ENCODE data around the gene ACTN1. TPM values are rescaled to one million over a fixed set of nuclear protein-coding genes. Genes with fewer than 3 reads are reported as not detected.

Gene ACTN1
- total RNA-seq, 1 experiment from 2014 or later: 212 TPM

DNA sequence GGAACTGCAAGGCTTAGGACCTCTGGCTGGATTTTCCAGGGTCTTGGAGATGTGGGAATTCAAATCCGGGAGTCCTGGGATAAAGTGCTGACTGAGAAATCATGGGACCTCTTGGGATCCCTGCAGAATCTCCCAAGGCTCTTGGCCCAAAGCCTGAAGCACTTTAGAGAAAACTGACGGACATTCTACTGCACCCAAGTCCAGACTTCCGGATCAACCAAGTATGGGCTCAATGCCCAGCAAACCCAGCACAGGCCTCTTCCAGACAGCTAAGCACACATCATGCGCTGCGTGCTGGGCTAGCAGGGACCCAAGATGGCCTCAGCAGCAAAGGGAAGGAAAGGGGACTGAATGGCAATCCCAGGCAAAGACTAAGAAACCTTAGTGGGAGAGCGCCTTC, 85.0 kb downstream of the ACTN1 start:
- no peak overlapping the region for H3K27ac ChIP-seq (ENCODE audit: low read length)
- peaks cover 6% of the 10 kb centered on the region for H3K36me3 ChIP-seq (ENCODE audit: control insufficient read depth, insufficient read depth, low read length)
- no TSS peak for BruUV-seq (replicated peaks)
- CTCF ChIA-PET: interaction anchor here (0.7 kb wide), 1 partner anchor 957 kb away, joined by 8 read pairs; no protein-coding TSS in a partner anchor
- ATAC-seq: no peak
- H3K4me3 ChIP-seq (ENCODE audit: low read depth in 2 of 2, low read length in 2 of 2): no peak overlapping the region
- POLR2A ChIA-PET: no interaction called here
- in situ Hi-C loops (cut with HindIII; ENCODE audit: low pct_unique_long_range_greater_than_20kb, low sequenced_read_pairs): no loop called here
- DNase-seq (ENCODE audit: low read depth, low spot score): no peak
- H3K9me3 ChIP-seq (ENCODE audit: control insufficient read depth, insufficient read depth, low read depth, low read length): no peaks in the 10 kb centered on the region
- H3K4me1 ChIP-seq (ENCODE audit: control insufficient read depth, insufficient read depth, low read length): no peaks in the 10 kb centered on the region
- TF ChIP-seq, protein P1, sequence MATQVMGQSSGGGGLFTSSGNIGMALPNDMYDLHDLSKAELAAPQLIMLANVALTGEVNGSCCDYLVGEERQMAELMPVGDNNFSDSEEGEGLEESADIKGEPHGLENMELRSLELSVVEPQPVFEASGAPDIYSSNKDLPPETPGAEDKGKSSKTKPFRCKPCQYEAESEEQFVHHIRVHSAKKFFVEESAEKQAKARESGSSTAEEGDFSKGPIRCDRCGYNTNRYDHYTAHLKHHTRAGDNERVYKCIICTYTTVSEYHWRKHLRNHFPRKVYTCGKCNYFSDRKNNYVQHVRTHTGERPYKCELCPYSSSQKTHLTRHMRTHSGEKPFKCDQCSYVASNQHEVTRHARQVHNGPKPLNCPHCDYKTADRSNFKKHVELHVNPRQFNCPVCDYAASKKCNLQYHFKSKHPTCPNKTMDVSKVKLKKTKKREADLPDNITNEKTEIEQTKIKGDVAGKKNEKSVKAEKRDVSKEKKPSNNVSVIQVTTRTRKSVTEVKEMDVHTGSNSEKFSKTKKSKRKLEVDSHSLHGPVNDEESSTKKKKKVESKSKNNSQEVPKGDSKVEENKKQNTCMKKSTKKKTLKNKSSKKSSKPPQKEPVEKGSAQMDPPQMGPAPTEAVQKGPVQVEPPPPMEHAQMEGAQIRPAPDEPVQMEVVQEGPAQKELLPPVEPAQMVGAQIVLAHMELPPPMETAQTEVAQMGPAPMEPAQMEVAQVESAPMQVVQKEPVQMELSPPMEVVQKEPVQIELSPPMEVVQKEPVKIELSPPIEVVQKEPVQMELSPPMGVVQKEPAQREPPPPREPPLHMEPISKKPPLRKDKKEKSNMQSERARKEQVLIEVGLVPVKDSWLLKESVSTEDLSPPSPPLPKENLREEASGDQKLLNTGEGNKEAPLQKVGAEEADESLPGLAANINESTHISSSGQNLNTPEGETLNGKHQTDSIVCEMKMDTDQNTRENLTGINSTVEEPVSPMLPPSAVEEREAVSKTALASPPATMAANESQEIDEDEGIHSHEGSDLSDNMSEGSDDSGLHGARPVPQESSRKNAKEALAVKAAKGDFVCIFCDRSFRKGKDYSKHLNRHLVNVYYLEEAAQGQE (IDR thresholded peaks at IDR 0.05; ENCODE audit: insufficient read depth in 1 of 2, low read depth in 2 of 2, low read length in 1 of 2): no peak
- TF ChIP-seq, protein P2, sequence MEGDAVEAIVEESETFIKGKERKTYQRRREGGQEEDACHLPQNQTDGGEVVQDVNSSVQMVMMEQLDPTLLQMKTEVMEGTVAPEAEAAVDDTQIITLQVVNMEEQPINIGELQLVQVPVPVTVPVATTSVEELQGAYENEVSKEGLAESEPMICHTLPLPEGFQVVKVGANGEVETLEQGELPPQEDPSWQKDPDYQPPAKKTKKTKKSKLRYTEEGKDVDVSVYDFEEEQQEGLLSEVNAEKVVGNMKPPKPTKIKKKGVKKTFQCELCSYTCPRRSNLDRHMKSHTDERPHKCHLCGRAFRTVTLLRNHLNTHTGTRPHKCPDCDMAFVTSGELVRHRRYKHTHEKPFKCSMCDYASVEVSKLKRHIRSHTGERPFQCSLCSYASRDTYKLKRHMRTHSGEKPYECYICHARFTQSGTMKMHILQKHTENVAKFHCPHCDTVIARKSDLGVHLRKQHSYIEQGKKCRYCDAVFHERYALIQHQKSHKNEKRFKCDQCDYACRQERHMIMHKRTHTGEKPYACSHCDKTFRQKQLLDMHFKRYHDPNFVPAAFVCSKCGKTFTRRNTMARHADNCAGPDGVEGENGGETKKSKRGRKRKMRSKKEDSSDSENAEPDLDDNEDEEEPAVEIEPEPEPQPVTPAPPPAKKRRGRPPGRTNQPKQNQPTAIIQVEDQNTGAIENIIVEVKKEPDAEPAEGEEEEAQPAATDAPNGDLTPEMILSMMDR (IDR thresholded peaks at IDR 0.05): no peak
- TF ChIP-seq TCF7L2 (IDR thresholded peaks at IDR 0.05; ENCODE audit: low read depth, low read length) (no peak), POLR2AphosphoS5 (IDR thresholded peaks at IDR 0.05; ENCODE audit: low read depth, low read length) (no peak), SIN3A (IDR thresholded peaks at IDR 0.05; ENCODE audit: borderline replicate concordance, insufficient read depth, low read depth, low read length) (no peak)
- intact Hi-C loops (cut with micrococcal nuclease; ENCODE audit: unreplicated experiment): no loop called here
- H3K27me3 ChIP-seq (ENCODE audit: control insufficient read depth, insufficient read depth, low read length): no peaks in the 10 kb centered on the region

DNA sequence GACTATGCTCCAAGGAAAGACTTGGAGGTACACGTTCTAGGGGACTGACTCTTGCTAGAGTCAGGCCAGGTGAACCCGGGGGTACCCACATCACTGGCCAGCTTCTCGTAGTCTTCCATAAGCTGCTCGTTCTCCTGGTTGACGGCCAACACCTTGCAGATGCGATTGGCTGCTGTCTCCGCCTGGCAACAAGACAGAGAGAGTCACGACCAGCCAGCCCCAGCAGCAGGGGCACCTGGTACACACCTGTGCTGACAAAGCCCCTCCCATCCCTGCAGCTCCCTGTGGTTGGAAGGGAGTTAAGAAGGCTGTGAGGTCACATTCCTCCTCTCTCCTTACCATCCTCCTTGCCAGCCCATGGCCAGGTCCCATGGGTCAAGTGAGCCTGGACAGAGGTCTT, 85.5 kb downstream of the ACTN1 start:
- ChIA-PET POLR2A (no interaction called here), CTCF (no interaction called here)
- Histone ChIP-seq H3K4me1 (ENCODE audit: control insufficient read depth, insufficient read depth, low read length) (no peaks in the 10 kb centered on the region), H3K27ac (ENCODE audit: low read length) (no peak overlapping the region), H3K4me3 (ENCODE audit: low read depth in 2 of 2, low read length in 2 of 2) (no peak overlapping the region), H3K36me3 (ENCODE audit: control insufficient read depth, insufficient read depth, low read length) (peaks cover 6% of the 10 kb centered on the region), H3K27me3 (ENCODE audit: control insufficient read depth, insufficient read depth, low read length) (no peaks in the 10 kb centered on the region), H3K9me3 (ENCODE audit: control insufficient read depth, insufficient read depth, low read depth, low read length) (no peaks in the 10 kb centered on the region)
- ATAC-seq (no peak), DNase-seq (ENCODE audit: low read depth, low spot score) (no peak)
- BruUV-seq (replicated peaks): no TSS peak
- in situ Hi-C loops (cut with HindIII; ENCODE audit: low pct_unique_long_range_greater_than_20kb, low sequenced_read_pairs): no loop called here
- no peak for TF ChIP-seq SIN3A (IDR thresholded peaks at IDR 0.05; ENCODE audit: borderline replicate concordance, insufficient read depth, low read depth, low read length)
- no peak for TF ChIP-seq POLR2AphosphoS5 (IDR thresholded peaks at IDR 0.05; ENCODE audit: low read depth, low read length)
- intact Hi-C loops (cut with micrococcal nuclease; ENCODE audit: unreplicated experiment): no loop called here

DNA sequence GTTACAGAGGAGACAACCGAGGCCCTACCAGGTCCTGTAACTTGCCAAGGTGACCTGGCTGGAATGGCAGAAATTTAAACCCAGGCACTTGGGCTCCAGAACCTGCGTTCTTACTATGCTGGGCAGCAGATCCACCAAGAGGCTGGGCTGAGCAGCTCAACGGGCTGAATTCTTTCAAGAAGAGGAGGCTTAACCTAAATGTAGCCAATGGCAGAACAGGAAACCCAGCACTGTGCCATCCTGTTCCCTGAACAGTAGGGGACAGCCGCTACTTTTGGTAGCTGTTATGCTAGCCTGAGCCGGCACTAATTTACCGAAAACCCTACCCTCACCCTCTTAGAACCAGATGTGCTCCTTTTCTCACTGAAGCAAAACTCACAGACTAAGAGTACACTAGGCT, 86.1 kb downstream of the ACTN1 start:
- BruUV-seq (replicated peaks): no TSS peak
- H3K9me3 ChIP-seq (ENCODE audit: control insufficient read depth, insufficient read depth, low read depth, low read length): no peaks in the 10 kb centered on the region
- ATAC-seq (no peak), DNase-seq (ENCODE audit: low read depth, low spot score) (no peak)
- in situ Hi-C loops (cut with HindIII; ENCODE audit: low pct_unique_long_range_greater_than_20kb, low sequenced_read_pairs) (no loop called here), intact Hi-C loops (cut with micrococcal nuclease; ENCODE audit: unreplicated experiment) (no loop called here)
- no peaks in the 10 kb centered on the region for H3K4me1 ChIP-seq (ENCODE audit: control insufficient read depth, insufficient read depth, low read length)
- ChIA-PET POLR2A (no interaction called here), CTCF (no interaction called here)
- no peaks in the 10 kb centered on the region for H3K27me3 ChIP-seq (ENCODE audit: control insufficient read depth, insufficient read depth, low read length)
- no peak overlapping the region for H3K27ac ChIP-seq (ENCODE audit: low read length)
- H3K4me3 ChIP-seq (ENCODE audit: low read depth in 2 of 2, low read length in 2 of 2): no peak overlapping the region
- TF ChIP-seq TCF7L2 (IDR thresholded peaks at IDR 0.05; ENCODE audit: low read depth, low read length): no peak
- no peak for TF ChIP-seq SIN3A (IDR thresholded peaks at IDR 0.05; ENCODE audit: borderline replicate concordance, insufficient read depth, low read depth, low read length)
- TF ChIP-seq, protein P1 (IDR thresholded peaks at IDR 0.05; ENCODE audit: insufficient read depth in 1 of 2, low read depth in 2 of 2, low read length in 1 of 2): no peak
- TF ChIP-seq POLR2AphosphoS5 (IDR thresholded peaks at IDR 0.05; ENCODE audit: low read depth, low read length): no peak
- H3K36me3 ChIP-seq (ENCODE audit: control insufficient read depth, insufficient read depth, low read length): peaks cover 6% of the 10 kb centered on the region
